ENCODE data around the gene TCF7L2. TPM values are rescaled to one million over a fixed set of nuclear protein-coding genes. Genes with fewer than 3 reads are reported as not detected.

TCF7L2 gene
- polyA plus RNA-seq, 3 donors: 46.2 to 52.9 (median 49.5) TPM

- DNase-seq (ENCODE audit: extremely low read depth in 1 of 11, low read depth in 9 of 11, low spot score in 4 of 11): no peak
These were observed 219.9 kb downstream of the TCF7L2 start for GRCh38 chr10:113169853-113170460.

DNA sequence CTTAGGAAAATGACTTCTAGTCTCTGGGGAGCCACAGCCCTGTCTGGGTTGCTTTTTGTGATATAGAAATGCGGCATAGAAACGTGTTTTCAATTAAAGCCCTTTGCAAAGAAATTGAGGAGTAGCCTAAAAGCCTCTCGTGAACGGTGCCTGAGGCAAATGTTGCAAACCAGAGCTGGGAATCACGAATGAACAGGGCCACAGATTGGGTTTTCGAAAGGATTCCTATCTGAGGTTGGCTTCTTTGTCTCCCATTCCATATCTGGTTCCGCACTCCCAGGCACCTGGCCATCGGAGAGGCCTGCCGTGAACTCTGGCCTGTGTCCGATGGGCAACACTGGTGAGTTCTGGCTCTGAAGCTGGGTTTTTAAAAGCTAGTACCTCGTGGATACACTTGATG, 221.6 kb downstream of the TCF7L2 start:
- DNase-seq (ENCODE audit: extremely low read depth in 1 of 11, low read depth in 9 of 11, low spot score in 4 of 11): no peak

DNA sequence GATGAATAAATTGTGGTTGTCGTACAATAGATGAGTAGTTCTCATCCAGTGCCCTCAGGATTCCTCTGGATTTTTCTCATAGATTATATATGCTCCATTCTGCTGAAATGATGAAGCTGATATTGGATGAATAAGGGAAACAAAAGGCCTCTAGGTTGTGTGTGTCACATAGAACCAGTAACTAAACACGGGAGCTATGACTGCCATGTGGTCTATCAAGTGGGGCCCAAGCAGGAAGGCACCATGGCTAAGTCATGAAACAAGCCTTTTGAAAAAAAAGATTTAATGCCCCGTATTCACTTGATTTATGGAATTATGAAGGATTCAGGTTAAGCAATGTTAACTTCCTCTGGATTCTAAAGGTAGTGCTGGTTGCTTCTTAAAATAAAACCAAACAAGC, 225.1 kb downstream of the TCF7L2 start:
- no peak for DNase-seq (ENCODE audit: extremely low read depth in 1 of 11, low read depth in 9 of 11, low spot score in 4 of 11)

- no peak for DNase-seq (ENCODE audit: extremely low read depth in 1 of 11, low read depth in 9 of 11, low spot score in 4 of 11)
These were observed 226.0 kb downstream of the TCF7L2 start for GRCh38 chr10:113175756-113176651.

- DNase-seq (ENCODE audit: extremely low read depth in 1 of 11, low read depth in 9 of 11, low spot score in 4 of 11): no peak
These were observed 226.7 kb downstream of the TCF7L2 start for GRCh38 chr10:113176652-113177155.

DNA sequence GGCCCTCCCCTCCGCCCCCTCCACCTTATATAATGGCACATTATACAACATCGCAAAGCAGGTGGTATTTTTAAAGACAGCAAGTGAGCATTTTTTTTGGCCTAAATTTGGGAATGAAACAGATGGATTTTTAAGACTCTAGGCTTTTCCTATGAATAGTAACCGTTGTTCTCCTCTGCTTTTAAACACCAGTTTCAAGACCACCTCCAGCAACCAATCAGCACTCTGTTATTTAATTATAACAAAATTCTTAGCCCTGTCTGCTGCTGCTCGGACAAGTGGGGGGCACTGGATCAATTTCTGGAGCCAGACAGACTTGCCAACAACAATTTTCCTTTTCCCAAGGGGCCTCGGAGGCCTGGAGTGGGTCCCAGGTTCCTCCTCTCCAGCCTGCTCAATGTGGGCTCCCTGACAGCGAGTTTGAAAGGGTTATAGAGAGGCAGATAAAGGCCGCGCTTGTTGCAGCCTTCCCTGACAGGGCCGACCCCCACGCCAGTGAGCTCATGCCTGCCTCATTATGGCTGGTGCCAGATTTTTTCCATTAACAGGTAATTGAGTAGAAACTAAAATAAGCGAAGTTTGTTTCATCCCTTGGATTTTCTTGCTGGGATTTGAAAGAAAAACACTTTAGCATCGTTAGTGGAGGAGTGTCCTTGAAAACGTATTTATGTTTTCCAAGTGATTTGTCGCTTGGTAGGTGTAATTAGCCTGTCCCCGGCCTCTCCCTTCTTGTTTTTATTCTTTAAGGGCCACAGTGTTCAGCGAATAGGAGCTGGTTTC, 227.3 kb downstream of the TCF7L2 start:
- no peak for DNase-seq (ENCODE audit: extremely low read depth in 1 of 11, low read depth in 9 of 11, low spot score in 4 of 11)

- no peak for DNase-seq (ENCODE audit: extremely low read depth in 1 of 11, low read depth in 9 of 11, low spot score in 4 of 11)
These were observed 227.9 kb downstream of the TCF7L2 start for GRCh38 chr10:113177936-113178335.

- DNase-seq (ENCODE audit: extremely low read depth in 1 of 11, low read depth in 9 of 11, low spot score in 4 of 11): no peak
These were observed 228.7 kb downstream of the TCF7L2 start for GRCh38 chr10:113178771-113179170.

- DNase-seq (ENCODE audit: extremely low read depth in 1 of 11, low read depth in 9 of 11, low spot score in 4 of 11): no peak
These were observed 229.2 kb downstream of the TCF7L2 start for GRCh38 chr10:113179265-113179664.

GRCh38 chr10:113179966-113180365, 229.9 kb downstream of the TCF7L2 start:
- no peak for DNase-seq (ENCODE audit: extremely low read depth in 1 of 11, low read depth in 9 of 11, low spot score in 4 of 11)

DNA sequence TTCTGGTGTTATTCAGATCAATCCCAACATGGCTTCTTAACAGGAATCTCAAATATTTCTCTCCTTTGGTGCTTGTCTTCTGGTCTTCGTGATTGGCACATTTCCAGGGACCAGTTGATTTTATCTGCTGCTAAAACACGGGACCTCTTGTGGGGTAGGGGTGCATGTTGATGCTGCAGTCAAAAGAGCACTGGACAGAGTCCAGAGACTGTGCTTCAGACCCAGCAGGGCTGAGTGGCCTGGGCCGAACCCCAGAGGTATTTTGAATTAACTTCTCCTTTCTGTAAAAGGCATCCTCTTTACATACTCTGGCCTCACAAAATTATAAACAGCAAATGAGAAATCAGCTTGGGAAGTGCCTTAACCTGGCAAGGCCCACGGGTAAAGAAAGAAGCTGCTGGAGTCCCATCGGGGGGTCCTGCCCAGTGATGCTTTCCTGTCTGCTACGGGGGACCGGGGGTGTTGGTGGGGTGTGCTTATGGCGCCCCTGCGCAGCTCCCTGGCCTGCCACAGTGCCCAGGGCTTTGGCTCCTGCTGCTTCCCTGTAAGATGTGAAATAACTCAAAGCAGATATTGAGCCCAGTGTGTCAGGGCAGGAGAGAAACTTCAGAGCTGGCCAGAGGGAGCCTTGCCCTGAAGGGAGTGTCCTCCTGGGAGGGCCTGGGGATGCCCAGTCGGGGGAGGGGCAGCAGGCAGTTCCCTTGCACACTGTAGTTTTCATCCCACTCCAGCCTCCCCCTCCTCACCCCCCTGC, 230.5 kb downstream of the TCF7L2 start:
- DNase-seq (ENCODE audit: extremely low read depth in 1 of 11, low read depth in 9 of 11, low spot score in 4 of 11): no peak

GRCh38 chr10:113182154-113182553, 232.1 kb downstream of the TCF7L2 start:
- DNase-seq (ENCODE audit: extremely low read depth in 1 of 11, low read depth in 9 of 11, low spot score in 4 of 11): no peak

DNA sequence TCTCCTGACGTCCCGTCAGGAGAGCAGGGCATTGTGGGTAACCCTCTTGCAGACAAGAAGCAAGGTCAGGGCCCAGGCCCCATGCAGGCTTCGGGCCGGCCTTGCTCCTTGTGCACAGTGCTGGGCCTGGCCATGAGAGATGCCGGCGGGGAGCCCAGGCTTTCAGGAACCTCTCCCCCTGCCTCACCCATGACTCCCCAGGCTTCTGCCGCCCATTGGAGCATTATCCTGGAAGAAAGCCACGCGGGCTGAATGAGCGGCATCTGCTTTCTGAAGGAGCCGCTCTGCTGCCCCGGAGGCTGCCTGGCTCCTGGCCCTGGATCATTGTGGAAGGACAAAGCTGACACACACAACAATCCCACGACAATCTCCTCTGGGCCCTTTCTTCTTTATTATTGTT, 233.5 kb downstream of the TCF7L2 start:
- no peak for DNase-seq (ENCODE audit: extremely low read depth in 1 of 11, low read depth in 9 of 11, low spot score in 4 of 11)

DNA sequence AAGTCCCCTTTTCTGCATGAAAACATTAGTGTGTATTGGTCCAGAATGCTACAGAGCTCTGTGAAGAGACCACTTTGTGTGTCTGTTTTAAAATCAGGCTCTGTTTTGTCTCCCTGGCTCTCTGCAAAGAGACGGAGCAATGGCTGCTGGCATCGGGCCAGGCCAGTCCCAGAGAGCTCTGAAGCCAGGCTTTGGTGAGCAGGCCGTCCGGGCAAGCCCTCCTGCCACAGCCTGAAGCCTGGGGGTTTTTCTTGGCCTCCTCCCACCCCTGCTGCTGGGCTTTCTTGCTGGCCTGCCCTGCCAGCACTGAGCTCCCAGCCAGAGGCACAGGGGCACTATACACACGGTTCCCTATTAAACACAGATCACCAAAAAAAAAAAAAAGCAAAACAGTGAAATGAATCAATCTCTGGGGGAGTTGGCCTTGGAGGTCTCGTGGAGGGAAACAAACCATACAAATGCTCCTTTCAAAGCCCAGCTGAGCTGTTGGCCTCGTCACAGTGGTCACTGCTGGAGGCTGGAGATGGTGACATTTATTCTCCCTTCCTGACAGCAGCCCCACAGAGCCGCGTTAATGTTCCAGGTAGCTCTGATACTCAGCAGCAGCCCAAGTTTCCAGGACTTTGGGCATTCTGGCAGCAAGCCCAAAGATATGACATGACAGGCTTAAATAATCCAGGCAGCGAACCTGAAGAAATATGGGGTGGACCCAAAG, 237.2 kb downstream of the TCF7L2 start:
- peak in 1 of 11 donors; percentile 38 for DNase-seq (ENCODE audit: extremely low read depth in 1 of 11, low read depth in 9 of 11, low spot score in 4 of 11)

GRCh38 chr10:113199459-113199858, 249.4 kb downstream of the TCF7L2 start:
- no peak for DNase-seq (ENCODE audit: extremely low read depth in 1 of 11, low read depth in 9 of 11, low spot score in 4 of 11)

DNA sequence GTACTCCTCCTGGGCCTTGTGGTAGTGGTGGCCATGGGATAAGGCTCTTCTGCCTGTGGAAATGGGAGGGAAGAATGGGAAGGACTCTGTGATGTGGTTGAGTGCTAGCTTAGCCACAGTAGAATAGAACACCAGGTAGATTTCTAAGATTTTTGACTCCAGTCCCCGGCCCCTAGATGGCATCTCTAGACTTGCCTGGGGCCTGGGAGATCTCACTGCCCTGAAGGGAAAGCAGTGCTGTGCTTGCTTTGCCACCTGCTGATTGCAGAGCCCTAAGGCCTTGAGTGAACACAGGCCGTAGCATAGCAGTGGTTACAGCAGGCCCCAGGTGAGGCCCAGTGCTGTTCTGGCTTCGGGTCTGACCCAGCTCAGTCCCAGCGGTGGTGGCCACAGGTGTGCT, 252.0 kb downstream of the TCF7L2 start:
- no peak for DNase-seq (ENCODE audit: extremely low read depth in 1 of 11, low read depth in 9 of 11, low spot score in 4 of 11)

DNA sequence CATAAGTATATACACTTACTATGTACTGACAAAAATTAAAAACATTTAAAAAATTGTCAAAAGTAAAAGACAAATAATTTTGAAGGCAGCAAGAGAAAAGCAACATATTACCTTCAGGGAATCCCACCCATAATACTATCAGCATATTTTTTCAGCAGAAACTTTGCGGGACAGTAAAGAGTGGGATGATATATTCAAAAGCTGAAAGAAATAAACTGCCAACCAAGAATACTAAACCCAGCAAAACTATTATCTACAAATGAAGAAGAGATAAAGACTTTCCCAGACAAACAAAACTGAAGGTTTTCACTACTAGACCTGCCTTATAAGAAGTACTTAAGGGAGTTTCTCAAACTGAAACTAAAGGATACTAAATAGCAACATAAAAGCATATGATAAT, 257.9 kb downstream of the TCF7L2 start:
- no peak for DNase-seq (ENCODE audit: extremely low read depth in 1 of 11, low read depth in 9 of 11, low spot score in 4 of 11)

- DNase-seq (ENCODE audit: extremely low read depth in 1 of 11, low read depth in 9 of 11, low spot score in 4 of 11): no peak
These were observed 263.0 kb downstream of the TCF7L2 start for GRCh38 chr10:113213035-113213434.

Data from renal cortex interstitium (tissue), 11 donors.